ENCODE measurements around the gene TAAR2.

TAAR2 gene

GRCh38 chr6:132570221-132570777 lies 53.8 kb downstream of the TAAR2 start, which contains the start of gene TAAR6:
TSS of gene TAAR6 (plus strand) at chr6:132570322. CDS start at chr6:132570322, 0 bp downstream.
- no peak for TF ChIP-seq CTCF (IDR thresholded peaks at IDR 0.05; ENCODE audit: control insufficient read depth, extremely low read depth, insufficient read depth)
- no peak for DNase-seq (ENCODE audit: low read depth)
- H3K4me3 ChIP-seq (ENCODE audit: low read depth, low read length) = no peak within 1 kb of the TSS

- DNase-seq (ENCODE audit: low read depth) = no peak
- no peak overlapping the region for H3K4me3 ChIP-seq (ENCODE audit: low read depth, low read length)
- no peak for TF ChIP-seq CTCF (IDR thresholded peaks at IDR 0.05; ENCODE audit: control insufficient read depth, extremely low read depth, insufficient read depth)
Measured at GRCh38 chr6:132569170-132569569, 54.9 kb downstream of the TAAR2 start.

GRCh38 chr6:132568611-132569010 lies 55.5 kb downstream of the TAAR2 start:
- no peak for TF ChIP-seq CTCF (IDR thresholded peaks at IDR 0.05; ENCODE audit: control insufficient read depth, extremely low read depth, insufficient read depth)
- DNase-seq (ENCODE audit: low read depth) = no peak
- no peak overlapping the region for H3K4me3 ChIP-seq (ENCODE audit: low read depth, low read length)

- DNase-seq (ENCODE audit: low read depth) = no peak
- no peak for TF ChIP-seq CTCF (IDR thresholded peaks at IDR 0.05; ENCODE audit: control insufficient read depth, extremely low read depth, insufficient read depth)
- no peak overlapping the region for H3K4me3 ChIP-seq (ENCODE audit: low read depth, low read length)
Measured at GRCh38 chr6:132567566-132567965, 56.5 kb downstream of the TAAR2 start.

All from LNCaP clone FGC (cell line).